Panc1 (cell line): ENCODE data around the gene DGKZ. TPM values are rescaled to one million over a fixed set of nuclear protein-coding genes. Genes with fewer than 3 reads are reported as not detected.

Experiments used
- ATAC-seq: fragments of 200-7000 bp; cut with Tn5 transposase; 2 replicates; pipeline ENCODE4 v1.9.1; 2020; ENCODE audit warnings: mild to moderate bottlenecking, moderate library complexity
- BruUV-seq: library from RNA; stranded (reverse); fragments of 400-500 nt; replicated peaks from 2 replicates; lab custom pipeline; 2021; lab: Mats Ljungman, UMichigan
- CTCF ChIA-PET: fragments of 300-600 bp; sonication (Branson Sonifier 250); formaldehyde crosslinking; loops from one replicate; lab custom pipeline; 2022; ENCODE audit warnings: antibody characterized with exemption; lab: Charles Lee
- POLR2A ChIA-PET: fragments of 300-600 bp; sonication (Branson Sonifier 250); formaldehyde crosslinking; loops from one replicate; lab custom pipeline; 2022; ENCODE audit warnings: antibody characterized with exemption; lab: Charles Lee
- DNase-seq: peaks from one replicate; pipeline ENCODE4 v3.0.0-alpha.2; 2010; ENCODE audit warnings: low read depth, low spot score
- H3K27ac ChIP-seq: 2 replicates; pipeline ENCODE4 v1.5.1; 2011; ENCODE audit warnings: mild to moderate bottlenecking, low read length, inconsistent platforms
- H3K27me3 ChIP-seq: fragments of 200-500 bp; sonication (Bioruptor generic); 2 replicates; pipeline ENCODE4 v1.6.0; 2014; ENCODE audit warnings: low read length, inconsistent platforms; ENCODE audit not compliant: control insufficient read depth, insufficient read depth
- H3K36me3 ChIP-seq: fragments of 200-500 bp; sonication (Bioruptor generic); 2 replicates; pipeline ENCODE4 v1.5.1; 2014; ENCODE audit warnings: inconsistent platforms, mild to moderate bottlenecking, low read length, moderate library complexity; ENCODE audit not compliant: control insufficient read depth, insufficient read depth
- H3K4me1 ChIP-seq: 2 replicates; pipeline ENCODE4 v1.5.1; 2011; ENCODE audit warnings: inconsistent platforms, mild to moderate bottlenecking, low read length, moderate library complexity; ENCODE audit not compliant: control insufficient read depth, insufficient read depth
- H3K4me3 ChIP-seq, 2 experiments: 2 replicates each; pipeline ENCODE4 v1.5.1; 2011 to 2012; ENCODE audit warnings: low read depth in 2 of 2, low read length in 2 of 2, mild to moderate bottlenecking in 2 of 2, inconsistent platforms in 1 of 2, moderate library complexity in 1 of 2
- H3K9me3 ChIP-seq: fragments of 200-500 bp; sonication (Bioruptor generic); 2 replicates; pipeline ENCODE4 v1.5.1; 2014; ENCODE audit warnings: low read depth, mild to moderate bottlenecking, inconsistent platforms, low read length, moderate library complexity; ENCODE audit not compliant: control insufficient read depth, insufficient read depth
- CTCF ChIP-seq: fragments of 450-650 bp; IDR thresholded peaks from 2 replicates; pipeline ENCODE4 v1.5.1; 2017; ENCODE audit warnings: mild to moderate bottlenecking
- POLR2AphosphoS5 ChIP-seq: IDR thresholded peaks from 2 replicates; pipeline ENCODE4 v1.6.1; 2012; ENCODE audit warnings: mild to moderate bottlenecking, low read depth, low read length, moderate library complexity
- REST ChIP-seq, 2 experiments: IDR thresholded peaks; 2 replicates each; pipeline ENCODE4 v1.6.1; 2011 to 2012; ENCODE audit warnings: low read depth in 2 of 2, control low read depth in 1 of 2, low read length in 1 of 2, mild to moderate bottlenecking in 1 of 2, moderate library complexity in 1 of 2; ENCODE audit not compliant: insufficient read depth in 1 of 2
- SIN3A ChIP-seq: IDR thresholded peaks from 2 replicates; pipeline ENCODE4 v1.6.1; 2012; ENCODE audit warnings: low read depth, mild to moderate bottlenecking, low read length, moderate library complexity, borderline replicate concordance; ENCODE audit not compliant: insufficient read depth
- TCF7L2 ChIP-seq: IDR thresholded peaks from 2 replicates; pipeline ENCODE4 v1.6.1; 2011; ENCODE audit warnings: mild to moderate bottlenecking, low read depth, low read length, inconsistent platforms
- in situ Hi-C: cut with HindIII; loops from 2 replicates; pipeline ENCODE4 v1.10.0; 2016; ENCODE audit warnings: low sequenced_read_pairs, low pct_unique_long_range_greater_than_20kb
- intact Hi-C: fragments of 100-400 bp; cut with micrococcal nuclease; formaldehyde crosslinking; loops from one replicate; pipeline ENCODE4 v1.10.0; 2022; ENCODE audit not compliant: unreplicated experiment
- total RNA-seq: library from RNA; stranded (reverse); gene quantifications from one replicate; pipeline ENCODE4 v1.2.1, GENCODE V29; 2021; ENCODE audit not compliant: unreplicated experiment

Gene DGKZ
- total RNA-seq, 1 experiment from 2014 or later: 104 TPM

- BruUV-seq: no TSS peak
- intact Hi-C loops: no loop called here
- peaks cover 52% of the 10 kb centered on the region for H3K4me1 ChIP-seq
These were observed 12.7 kb downstream of the DGKZ start for GRCh38 chr11:46359953-46360352.

GRCh38 chr11:46360878-46361277, 13.6 kb downstream of the DGKZ start:
- CTCF ChIA-PET: interaction anchor here (0.7 to 1.2 kb wide), 5 partner anchors 8 to 198 kb away, joined by 3 to 8 read pairs (median 3); no protein-coding TSS in a partner anchor
- peak overlapping the region; percentile 95 for H3K27ac ChIP-seq
- TF ChIP-seq SIN3A (no peak), POLR2AphosphoS5 (no peak)
- no peaks in the 10 kb centered on the region for H3K27me3 ChIP-seq
- peak overlapping the region; percentile 9 to 37; a peak in 2 of 4 replicates for H3K4me3 ChIP-seq
- intact Hi-C loops: no loop called here
- POLR2A ChIA-PET: no interaction called here
- in situ Hi-C loops: no loop called here
- BruUV-seq: no TSS peak
- ATAC-seq (no peak), DNase-seq (no peak)
- no peaks in the 10 kb centered on the region; the same call in 1 of the 2 replicates for H3K36me3 ChIP-seq
- peaks cover 62% of the 10 kb centered on the region for H3K4me1 ChIP-seq
- H3K9me3 ChIP-seq: no peaks in the 10 kb centered on the region

More at GRCh38 chr11:46359953-46360352, 12.7 kb downstream of the DGKZ start:
- Histone ChIP-seq H3K27ac (peak overlapping the region; percentile 51), H3K36me3 (no peaks in the 10 kb centered on the region; the same call in 1 of the 2 replicates), H3K4me3 (no peak overlapping the region), H3K9me3 (no peaks in the 10 kb centered on the region), H3K27me3 (no peaks in the 10 kb centered on the region)
- TF ChIP-seq TCF7L2 (no peak), REST (IDR thresholded peaks at IDR 0.05; ENCODE audit: insufficient read depth in 1 of 2, low read depth in 2 of 2, low read length in 1 of 2) (no peak), CTCF (no peak), POLR2AphosphoS5 (no peak), SIN3A (no peak)
- DNase-seq (no peak), ATAC-seq (no peak)
- in situ Hi-C loops: no loop called here
- POLR2A ChIA-PET: no interaction called here
- CTCF ChIA-PET: interaction anchor here (0.6 to 0.7 kb wide), 2 partner anchors 10 to 54 kb away, joined by 3 read pairs; no protein-coding TSS in a partner anchor
